ENCODE data around the gene SPDYE3. TPM values are rescaled to one million over a fixed set of nuclear protein-coding genes. Genes with fewer than 3 reads are reported as not detected.
"Not testable (repeated sequence)": the region's sequence is repeated elsewhere in the genome, so short reads cannot be mapped to it uniquely, and the experiment has no call there.

Gene SPDYE3
- total and polyA plus RNA-seq, 7 experiments from 2014 or later: 8.5 to 8.7 TPM; not detected in 5

DNA sequence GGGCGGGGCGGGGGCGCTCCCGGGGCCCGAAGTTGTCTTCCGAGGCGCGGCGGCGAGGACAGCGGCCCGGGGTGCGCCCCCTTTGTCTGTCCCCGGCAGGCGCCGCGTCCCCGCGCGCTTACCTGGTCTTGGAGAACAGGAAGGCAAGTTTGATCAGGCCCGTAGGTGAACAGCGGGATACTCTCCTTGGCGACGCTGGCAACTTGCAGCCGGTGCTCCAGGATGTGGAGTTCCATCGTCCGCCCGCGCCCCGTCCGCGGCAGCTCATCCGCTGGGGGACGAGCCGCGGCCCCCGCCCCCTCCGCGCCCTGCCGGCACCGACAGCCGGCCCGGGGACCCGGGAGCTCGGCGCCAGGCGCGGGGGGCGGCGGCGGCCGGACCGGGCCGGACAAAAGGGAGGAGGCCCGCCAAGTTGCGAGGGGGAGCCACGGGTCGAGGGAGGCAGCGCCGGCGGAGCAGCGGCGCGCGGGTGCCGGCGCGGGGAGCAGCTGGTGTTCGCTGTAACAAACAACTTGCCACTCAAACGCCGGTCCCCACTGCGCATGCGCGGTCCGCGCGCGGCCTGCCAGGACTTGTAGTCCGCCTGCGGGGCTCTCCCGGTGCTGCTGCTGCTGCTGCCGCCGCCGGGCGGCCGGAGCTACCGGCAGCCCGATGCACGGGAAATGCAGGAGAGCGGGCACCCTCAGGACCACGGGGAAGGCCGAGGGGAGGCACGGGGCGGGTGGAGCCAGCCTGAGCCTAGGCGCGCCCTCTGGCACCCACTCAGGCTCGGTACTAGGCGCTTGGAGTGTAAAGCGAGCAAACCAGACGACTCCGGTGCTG lies 35.6 kb upstream of the SPDYE3 start:
- intact Hi-C loops (cut with micrococcal nuclease): loop anchor here (1.0 to 5.0 kb wide), 10 partner anchors 35 to 171 kb away; partner anchors contain the start of genes AP4M1 (in 1 of the 2), LAMTOR4 (in 1 of the 2), MCM7 (in 1 of the 2) and MEPCE (in 1 of the 2)
- Histone ChIP-seq H3K9me3 (ENCODE audit: control insufficient read depth in 2 of 3, low read length in 3 of 3) (no peaks in the 10 kb centered on the region), H3K4me3 (ENCODE audit: low read length) (peak overlapping the region; percentile 61), H3K36me3 (ENCODE audit: control insufficient read depth in 2 of 3, insufficient read depth in 3 of 3, low read length in 3 of 3) (no peaks in the 10 kb centered on the region), H3K27ac (ENCODE audit: low read depth, low read length) (peak overlapping the region; percentile 61), H3K27me3 (ENCODE audit: control insufficient read depth in 2 of 2, insufficient read depth in 2 of 2, low read length in 2 of 2) (no peaks in the 10 kb centered on the region), H3K4me1 (ENCODE audit: control insufficient read depth in 2 of 2, insufficient read depth in 2 of 2, low read length in 2 of 2) (peaks cover 0 to 4% of the 10 kb centered on the region in 2 donors)
- peaks cover 8 to 19% (median 17%) of the 10 kb centered on the region in 7 donors for H3K4me1 Mint-ChIP-seq
- CTCF ChIA-PET: interaction anchor here (0.6 to 1.1 kb wide), 2 partner anchors 341 to 357 kb away, joined by 3 read pairs; no protein-coding TSS in a partner anchor
- H3K27me3 Mint-ChIP-seq: peaks cover 0 to 4% (median 0%) of the 10 kb centered on the region in 5 donors
- peak overlapping the region in 4 of 9 donors; percentile 21 to 84 (median 46) for H3K27ac Mint-ChIP-seq
- H3K4me3 Mint-ChIP-seq: peak overlapping the region; percentile 78 to 89 (median 82)
- ATAC-seq (peak; percentile 96), DNase-seq (peak; percentile 97 to 99 (median 98))
- H3K9me3 Mint-ChIP-seq: no peaks in the 10 kb centered on the region
- peaks cover 0 to 3% (median 0%) of the 10 kb centered on the region in 5 donors for H3K36me3 Mint-ChIP-seq
- POLR2A ChIA-PET: interaction anchor here (0.6 to 1.1 kb wide), 3 partner anchors 52 to 279 kb away, joined by 3 to 7 read pairs (median 4); partner anchors contain the start of genes MEPCE, PVRIG and ZCWPW1

GRCh38 chr7:100272538-100272902 lies 35.0 kb upstream of the SPDYE3 start:
- peak overlapping the region; percentile 61 for H3K4me3 ChIP-seq (ENCODE audit: low read length)
- POLR2A ChIA-PET: interaction anchor here (0.9 to 1.1 kb wide), 2 partner anchors 53 to 156 kb away, joined by 4 to 7 read pairs; partner anchors contain the start of genes MEPCE, PVRIG and ZCWPW1

DNA sequence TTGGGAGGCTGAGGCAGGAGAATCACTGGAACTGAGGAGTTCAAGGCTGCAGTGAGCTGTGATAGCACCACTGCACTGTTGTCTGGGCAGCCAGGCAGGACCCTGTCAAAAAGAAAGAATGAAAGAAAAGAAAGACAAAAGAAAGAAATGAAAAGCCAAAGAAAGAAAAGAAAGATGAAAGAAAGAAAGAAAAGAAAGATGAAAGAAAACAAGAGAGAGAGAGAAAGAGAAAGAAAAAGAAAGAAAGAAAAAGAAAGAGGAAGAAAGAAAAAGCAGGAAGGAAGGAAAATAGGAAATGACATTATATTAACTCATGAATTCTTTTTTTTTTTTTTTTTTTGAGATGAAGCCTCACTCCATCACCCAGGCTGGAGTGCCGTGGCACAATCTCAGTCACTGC lies 32.4 kb upstream of the SPDYE3 start:
- Mint-ChIP-seq H3K36me3 (peaks cover 0 to 7% (median 3%) of the 10 kb centered on the region in 5 donors), H3K4me1 (peaks cover 7 to 18% (median 12%) of the 10 kb centered on the region in 7 donors), H3K4me3 (no peak overlapping the region), H3K27me3 (peaks cover 0 to 4% (median 0%) of the 10 kb centered on the region in 5 donors), H3K9me3 (no peaks in the 10 kb centered on the region), H3K27ac (peak overlapping the region in 2 of 9 donors; percentile 25 to 68)
- ChIA-PET POLR2A (interaction anchor here (0.6 kb wide), 1 partner anchor 137 kb away, joined by 5 read pairs; no protein-coding TSS in a partner anchor), CTCF (interaction anchor here (0.6 kb wide), 1 partner anchor 449 kb away, joined by 7 read pairs; no protein-coding TSS in a partner anchor)
- intact Hi-C loops (cut with micrococcal nuclease): no loop called here
- DNase-seq (no peak), ATAC-seq (no peak)
- H3K9me3 ChIP-seq (ENCODE audit: control insufficient read depth in 2 of 3, low read length in 3 of 3): no peaks in the 10 kb centered on the region
- no peak overlapping the region for H3K27ac ChIP-seq (ENCODE audit: low read depth, low read length)
- H3K27me3 ChIP-seq (ENCODE audit: control insufficient read depth in 2 of 2, insufficient read depth in 2 of 2, low read length in 2 of 2): no peaks in the 10 kb centered on the region
- H3K36me3 ChIP-seq (ENCODE audit: control insufficient read depth in 2 of 3, insufficient read depth in 3 of 3, low read length in 3 of 3): no peaks in the 10 kb centered on the region
- no peak overlapping the region for H3K4me3 ChIP-seq (ENCODE audit: low read length)
- peaks cover 0 to 4% of the 10 kb centered on the region in 2 donors for H3K4me1 ChIP-seq (ENCODE audit: control insufficient read depth in 2 of 2, insufficient read depth in 2 of 2, low read length in 2 of 2)

More at GRCh38 chr7:100272538-100272902, 35.0 kb upstream of the SPDYE3 start:
- Mint-ChIP-seq H3K4me1 (peaks cover 7 to 19% (median 16%) of the 10 kb centered on the region in 7 donors), H3K27ac (peak overlapping the region in 5 of 9 donors; percentile 31 to 84 (median 60)), H3K4me3 (peak overlapping the region; percentile 78 to 89 (median 82))
- H3K36me3 ChIP-seq (ENCODE audit: control insufficient read depth in 2 of 3, insufficient read depth in 3 of 3, low read length in 3 of 3); H3K27me3 ChIP-seq (ENCODE audit: control insufficient read depth in 2 of 2, insufficient read depth in 2 of 2, low read length in 2 of 2); DNase-seq; H3K36me3 Mint-ChIP-seq; H3K9me3 ChIP-seq (ENCODE audit: control insufficient read depth in 2 of 3, low read length in 3 of 3); H3K4me1 ChIP-seq (ENCODE audit: control insufficient read depth in 2 of 2, insufficient read depth in 2 of 2, low read length in 2 of 2); ATAC-seq; H3K9me3 Mint-ChIP-seq; H3K27me3 Mint-ChIP-seq: not testable (repeated sequence)
- CTCF ChIA-PET: interaction anchor here (1.1 kb wide), 1 partner anchor 341 kb away, joined by 3 read pairs; no protein-coding TSS in a partner anchor
- peak overlapping the region; percentile 61 for H3K27ac ChIP-seq (ENCODE audit: low read depth, low read length)
- intact Hi-C loops (cut with micrococcal nuclease): loop anchor here (1.0 to 5.0 kb wide), 10 partner anchors 35 to 171 kb away; partner anchors contain the start of genes AP4M1 (in 1 of the 2), LAMTOR4 (in 1 of the 2), MCM7 (in 1 of the 2) and MEPCE (in 1 of the 2)

DNA sequence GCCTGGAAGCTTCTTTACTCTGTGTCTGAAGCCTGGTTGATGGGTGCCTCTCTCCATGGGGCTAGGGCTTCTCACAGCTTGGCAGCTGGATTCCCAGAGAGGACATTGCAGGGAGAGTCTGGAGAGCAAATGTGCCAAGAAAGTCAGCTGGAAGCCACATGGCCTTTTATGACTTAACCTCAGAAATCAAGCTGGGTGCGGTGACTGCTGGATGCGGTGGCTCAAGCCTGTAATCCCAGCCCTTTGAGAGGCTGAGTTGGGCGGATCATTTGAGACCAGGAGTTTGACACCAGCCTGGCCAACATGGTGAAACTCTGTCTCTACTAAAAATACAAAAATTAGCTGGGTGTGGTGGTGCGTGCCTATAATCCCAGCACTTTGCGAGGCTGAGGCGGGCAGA lies 31.4 kb upstream of the SPDYE3 start:
- H3K27me3 ChIP-seq (ENCODE audit: control insufficient read depth in 2 of 2, insufficient read depth in 2 of 2, low read length in 2 of 2); POLR2A ChIA-PET; H3K4me3 Mint-ChIP-seq; ATAC-seq; H3K36me3 Mint-ChIP-seq; H3K27me3 Mint-ChIP-seq; H3K4me1 ChIP-seq (ENCODE audit: control insufficient read depth in 2 of 2, insufficient read depth in 2 of 2, low read length in 2 of 2); H3K9me3 Mint-ChIP-seq; H3K9me3 ChIP-seq (ENCODE audit: control insufficient read depth in 2 of 3, low read length in 3 of 3); DNase-seq; H3K27ac ChIP-seq (ENCODE audit: low read depth, low read length); intact Hi-C loops (cut with micrococcal nuclease); H3K4me3 ChIP-seq (ENCODE audit: low read length); H3K36me3 ChIP-seq (ENCODE audit: control insufficient read depth in 2 of 3, insufficient read depth in 3 of 3, low read length in 3 of 3): not testable (repeated sequence)
- Mint-ChIP-seq H3K27ac (peak overlapping the region in 1 of 9 donors; percentile 59), H3K4me1 (peaks cover 4 to 11% (median 6%) of the 10 kb centered on the region in 7 donors)
- CTCF ChIA-PET: interaction anchor here (0.6 kb wide), 1 partner anchor 797 kb away, joined by 3 read pairs; no protein-coding TSS in a partner anchor

DNA sequence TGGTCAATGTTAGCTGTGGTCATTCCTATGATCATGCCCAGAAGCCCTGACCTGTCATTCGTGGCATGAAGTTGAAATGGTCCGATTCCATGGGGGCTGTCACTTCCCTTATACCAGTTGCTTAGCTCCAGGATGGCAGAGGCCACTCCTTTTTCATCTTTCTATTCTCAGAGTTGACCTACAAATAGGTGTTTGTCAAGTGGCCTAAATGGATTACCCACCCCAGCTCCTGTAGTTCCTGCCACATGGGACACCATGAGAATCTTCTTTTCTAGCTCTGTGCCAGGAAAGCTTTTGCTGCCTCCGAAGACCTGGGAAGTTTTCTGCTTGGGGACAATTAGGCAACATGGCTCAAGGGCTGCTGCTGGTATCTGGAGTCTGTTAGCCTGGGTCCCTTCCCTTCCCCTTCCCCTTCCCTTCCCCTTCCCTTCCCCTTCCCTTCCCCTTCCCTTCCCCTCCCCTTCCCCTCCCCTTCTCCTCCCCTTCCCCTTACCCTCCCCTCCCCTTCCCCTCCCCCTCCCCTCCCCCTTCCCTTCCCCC lies 25.4 kb upstream of the SPDYE3 start:
- H3K9me3 Mint-ChIP-seq; ATAC-seq; H3K36me3 ChIP-seq (ENCODE audit: control insufficient read depth in 2 of 3, insufficient read depth in 3 of 3, low read length in 3 of 3); CTCF ChIA-PET; H3K27ac Mint-ChIP-seq; POLR2A ChIA-PET; H3K27ac ChIP-seq (ENCODE audit: low read depth, low read length); H3K9me3 ChIP-seq (ENCODE audit: control insufficient read depth in 2 of 3, low read length in 3 of 3); H3K4me3 ChIP-seq (ENCODE audit: low read length); DNase-seq; H3K4me1 Mint-ChIP-seq; H3K4me3 Mint-ChIP-seq; H3K27me3 ChIP-seq (ENCODE audit: control insufficient read depth in 2 of 2, insufficient read depth in 2 of 2, low read length in 2 of 2); intact Hi-C loops (cut with micrococcal nuclease); H3K4me1 ChIP-seq (ENCODE audit: control insufficient read depth in 2 of 2, insufficient read depth in 2 of 2, low read length in 2 of 2); H3K27me3 Mint-ChIP-seq: not testable (repeated sequence)
- peaks cover 0 to 12% (median 7%) of the 10 kb centered on the region in 5 donors for H3K36me3 Mint-ChIP-seq

- H3K4me1 ChIP-seq (ENCODE audit: control insufficient read depth in 2 of 2, insufficient read depth in 2 of 2, low read length in 2 of 2); CTCF ChIA-PET; H3K27me3 ChIP-seq (ENCODE audit: control insufficient read depth in 2 of 2, insufficient read depth in 2 of 2, low read length in 2 of 2); H3K36me3 ChIP-seq (ENCODE audit: control insufficient read depth in 2 of 3, insufficient read depth in 3 of 3, low read length in 3 of 3); H3K27ac ChIP-seq (ENCODE audit: low read depth, low read length); H3K4me3 ChIP-seq (ENCODE audit: low read length); H3K27ac Mint-ChIP-seq; intact Hi-C loops (cut with micrococcal nuclease); H3K4me3 Mint-ChIP-seq; ATAC-seq; H3K9me3 Mint-ChIP-seq; POLR2A ChIA-PET; H3K4me1 Mint-ChIP-seq; H3K9me3 ChIP-seq (ENCODE audit: control insufficient read depth in 2 of 3, low read length in 3 of 3); H3K27me3 Mint-ChIP-seq; DNase-seq: not testable (repeated sequence)
- H3K36me3 Mint-ChIP-seq: peaks cover 0 to 12% (median 5%) of the 10 kb centered on the region in 5 donors
Measured at GRCh38 chr7:100283147-100283546, 24.4 kb upstream of the SPDYE3 start.

All from naive thymus-derived CD4-positive, alpha-beta T cell (primary cell).